Stimulated activated CD4-positive, alpha-beta T cell treated with anti-CD3 and anti-CD28 coated beads, Interleukin-12 subunit alpha, Interleukin-12 subunit beta, amount 100 ng/mL, for 4 hours (primary cell): ENCODE measurements around the gene TTLL12.
A peak's percentile ranks its signal among the peaks of the same experiment; 100 is the strongest.

Experiments
- DNase-seq: peaks from one replicate; pipeline ENCODE4 v3.0.0-alpha.2; 2020

The TTLL12 gene

GRCh38 chr22:43186272-43187170 lies at the start of gene TTLL12:
Gene TTLL12, minus strand, starts transcription at chr22:43187134. Its CDS starts 65 bp downstream, at chr22:43187069.
- peak; percentile 56 for DNase-seq

- DNase-seq, result no peak
These were observed 48.8 kb upstream of the TTLL12 start for GRCh38 chr22:43235445-43236409.

GRCh38 chr22:43234264-43234988 lies 47.5 kb upstream of the TTLL12 start:
- DNase-seq, result no peak

- DNase-seq, result no peak
These were observed 46.6 kb upstream of the TTLL12 start for GRCh38 chr22:43233529-43233928.

- no peak for DNase-seq
These were observed 45.5 kb upstream of the TTLL12 start for GRCh38 chr22:43232445-43232844.

- DNase-seq, result no peak
These were observed 44.7 kb upstream of the TTLL12 start for GRCh38 chr22:43231724-43232034.

- DNase-seq, result peak; percentile 64
These were observed 44.2 kb upstream of the TTLL12 start for GRCh38 chr22:43230971-43231723.

GRCh38 chr22:43230571-43230970 lies 43.6 kb upstream of the TTLL12 start:
- DNase-seq, result no peak

GRCh38 chr22:43228863-43229262 lies 41.9 kb upstream of the TTLL12 start:
- no peak for DNase-seq

GRCh38 chr22:43228330-43228729 lies 41.4 kb upstream of the TTLL12 start:
- no peak for DNase-seq

- DNase-seq, result no peak
These were observed 40.3 kb upstream of the TTLL12 start for GRCh38 chr22:43227239-43227630.

- no peak for DNase-seq
These were observed 39.7 kb upstream of the TTLL12 start for GRCh38 chr22:43226377-43227238.

- DNase-seq, result no peak
These were observed 38.7 kb upstream of the TTLL12 start for GRCh38 chr22:43225609-43226008.

- DNase-seq, result no peak
These were observed 36.1 kb upstream of the TTLL12 start for GRCh38 chr22:43222987-43223386.

- DNase-seq, result no peak
These were observed 35.3 kb upstream of the TTLL12 start for GRCh38 chr22:43222262-43222661.

- no peak for DNase-seq
These were observed 33.9 kb upstream of the TTLL12 start for GRCh38 chr22:43220625-43221380.

- no peak for DNase-seq
These were observed 31.9 kb upstream of the TTLL12 start for GRCh38 chr22:43218786-43219185.

- no peak for DNase-seq
These were observed 30.5 kb upstream of the TTLL12 start for GRCh38 chr22:43217285-43218030.

GRCh38 chr22:43216738-43217137 lies 29.8 kb upstream of the TTLL12 start:
- no peak for DNase-seq

- DNase-seq, result no peak
These were observed 27.0 kb upstream of the TTLL12 start for GRCh38 chr22:43213962-43214361.
